H1 (cell line): Measurements from ENCODE around the gene HSP90B1. TPM values are rescaled to one million over a fixed set of nuclear protein-coding genes. Genes with fewer than 3 reads are reported as not detected.

Source experiments
- ASH2L ChIP-seq: fragments of 200-600, 300-600 bp; sonication (generic); IDR thresholded peaks from one replicate; pipeline ENCODE4 v1.7.1; 2017; ENCODE audit warnings: low read length
- BRCA1 ChIP-seq: IDR thresholded peaks from 2 replicates; pipeline ENCODE4 v1.6.1; 2012; ENCODE audit warnings: low read depth, low read length, improper control_type of control experiment
- CBX8 ChIP-seq: fragments of 300-800, 300-1000 bp; sonication (generic); IDR thresholded peaks from 2 replicates; pipeline ENCODE4 v1.7.1; 2016; ENCODE audit warnings: low read depth, low read length, borderline replicate concordance
- EGR1 ChIP-seq: IDR thresholded peaks from 2 replicates; pipeline ENCODE4 v1.6.1; 2011; ENCODE audit warnings: low read depth, low read length, borderline replicate concordance
- EZH2 ChIP-seq: fragments of 200-600 bp; sonication (generic); IDR thresholded peaks from 2 replicates; pipeline ENCODE4 v1.7.1; 2012; ENCODE audit warnings: low read depth, mild to moderate bottlenecking, moderate library complexity, low read length, inconsistent platforms; ENCODE audit not compliant: severe bottlenecking
- HDAC6 ChIP-seq: IDR thresholded peaks from one replicate; pipeline ENCODE4 v1.7.1; 2012; ENCODE audit warnings: low read depth, mild to moderate bottlenecking, inconsistent platforms, low read length, moderate library complexity
- JUN ChIP-seq: IDR thresholded peaks from 2 replicates; pipeline ENCODE4 v1.6.1; 2011; ENCODE audit warnings: low read depth, mild to moderate bottlenecking, improper control_type of control experiment, low read length
- MAX ChIP-seq: IDR thresholded peaks from 2 replicates; pipeline ENCODE4 v1.6.1; 2012; ENCODE audit warnings: inconsistent platforms
- RBBP5 ChIP-seq: IDR thresholded peaks from 2 replicates; pipeline ENCODE4 v1.7.1; 2012; ENCODE audit warnings: low read depth, mild to moderate bottlenecking, inconsistent platforms, low read length, moderate library complexity, borderline replicate concordance
- RFX5 ChIP-seq: IDR thresholded peaks from 2 replicates; pipeline ENCODE4 v1.6.1; 2011; ENCODE audit warnings: low read depth, low read length, improper control_type of control experiment, borderline replicate concordance
- RNF2 ChIP-seq: fragments of 200-900, 300-1000 bp; sonication (generic); IDR thresholded peaks from 2 replicates; pipeline ENCODE4 v1.7.1; 2016; ENCODE audit warnings: borderline replicate concordance, low read depth, mild to moderate bottlenecking, antibody characterized with exemption, low read length; ENCODE audit not compliant: poor library complexity, severe bottlenecking; ENCODE audit errors: missing control alignments
- RXRA ChIP-seq: IDR thresholded peaks from 2 replicates; pipeline ENCODE4 v1.6.1; 2011; ENCODE audit warnings: low read depth, mild to moderate bottlenecking, low read length, moderate library complexity; ENCODE audit not compliant: insufficient read depth
- SIN3A ChIP-seq, 2 experiments: IDR thresholded peaks in 1 of 2; conservative IDR thresholded peaks in 1 of 2; 2 replicates each; pipeline ENCODE4 v1.6.1; 2011 to 2012; ENCODE audit warnings: low read length in 2 of 2, improper control_type of control experiment in 1 of 2, low read depth in 1 of 2, mild to moderate bottlenecking in 1 of 2
- SIX5 ChIP-seq: IDR thresholded peaks from 2 replicates; pipeline ENCODE4 v1.6.1; 2011; ENCODE audit warnings: mild to moderate bottlenecking, low read depth, low read length
- SP4 ChIP-seq: IDR thresholded peaks from 2 replicates; pipeline ENCODE4 v1.6.1; 2012; ENCODE audit warnings: low read length, inconsistent platforms
- TAF7 ChIP-seq: optimal IDR thresholded peaks from 2 replicates; pipeline ENCODE3; 2011; ENCODE audit warnings: low read depth, mild to moderate bottlenecking, inconsistent platforms, low read length, moderate library complexity, borderline replicate concordance
- TBP ChIP-seq: IDR thresholded peaks from 2 replicates; pipeline ENCODE4 v1.6.1; 2011; ENCODE audit warnings: low read depth, low read length, improper control_type of control experiment
- polyA plus RNA-seq, 7 experiments: library from polyadenylated mRNA; depleted of rRNA in 3 of 7; stranded (reverse) in 5 of 7; unstranded in 2 of 7; fragments of >200 nt in 5 of 7; fragments of 200-250 nt in 2 of 7; gene quantifications; 1 replicate in 5 of 7; 2 replicates in 1 of 7; 4 replicates in 1 of 7; pipeline versions ENCODE4 v1.2.1 to v1.2.3, GENCODE V29; 2011 to 2013; ENCODE audit warnings: missing spikeins in 2 of 7, mixed read lengths in 2 of 7
- total RNA-seq: library from RNA; stranded (reverse); fragmentation: NEBNext Ultra II Directional; extraction: Animal tissue kit (Norgen Biotek cat#: 25700); gene quantifications from 2 replicates; pipeline ENCODE4 v1.2.1, GENCODE V29; 2021

Gene HSP90B1
- total and polyA plus RNA-seq, 2 of the 8 experiments (the other 6 are each of a cell fraction or from before 2014, with no cell fraction given): 161 to 847 TPM

- no peak for TF ChIP-seq RFX5
- no peak for TF ChIP-seq CBX8
- TF ChIP-seq MAX: peak; percentile 88
- peak; percentile 95 for TF ChIP-seq TAF7
- peak; percentile 91 for TF ChIP-seq TBP
- TF ChIP-seq RXRA: no peak
- TF ChIP-seq HDAC6: no peak
- TF ChIP-seq ASH2L: peak; percentile 29
- TF ChIP-seq EGR1: peak; percentile 69; the same call in 1 of the 2 replicates
- TF ChIP-seq SP4: no peak
- TF ChIP-seq JUN: no peak
- no peak for TF ChIP-seq RNF2
- peak in 1 of 2 experiments; percentile 54; a peak in 1 of 4 replicates for TF ChIP-seq SIN3A (conservative IDR thresholded peaks at IDR 0.05 in 1 of 2, IDR thresholded peaks at IDR 0.05 in 1 of 2; ENCODE audit: low read depth in 1 of 2, low read length in 2 of 2)
- TF ChIP-seq RBBP5: no peak
- no peak for TF ChIP-seq SIX5
- TF ChIP-seq EZH2: no peak
- TF ChIP-seq BRCA1: no peak
Observed at GRCh38 chr12:103930034-103930786, at the start of gene HSP90B1 (continued).
